Testis (tissue), 2 donors: ENCODE measurements around the gene SMG6.

Experiments used
- POLR2A ChIP-seq: fragments of 450-650 bp; IDR thresholded peaks from one replicate; pipeline ENCODE4 v1.6.1; 2017; ENCODE audit warnings: antibody characterized with exemption, mild to moderate bottlenecking, moderate library complexity
- TF ChIP-seq, protein P1 (sequence below), 3 experiments: fragments of 450-650 bp in 2 of 3; fragments of 200-600 bp in 1 of 3; sonication (generic) in 1 of 3; IDR thresholded peaks; one replicate each; pipeline ENCODE4 v1.5.1; 2016 to 2019; ENCODE audit warnings: antibody characterized with exemption in 3 of 3, mild to moderate bottlenecking in 2 of 3, moderate library complexity in 1 of 3

GRCh38 chr17:2101448-2102257, 201.9 kb downstream of the SMG6 start:
- TF ChIP-seq POLR2A: no peak
- TF ChIP-seq, protein P1, sequence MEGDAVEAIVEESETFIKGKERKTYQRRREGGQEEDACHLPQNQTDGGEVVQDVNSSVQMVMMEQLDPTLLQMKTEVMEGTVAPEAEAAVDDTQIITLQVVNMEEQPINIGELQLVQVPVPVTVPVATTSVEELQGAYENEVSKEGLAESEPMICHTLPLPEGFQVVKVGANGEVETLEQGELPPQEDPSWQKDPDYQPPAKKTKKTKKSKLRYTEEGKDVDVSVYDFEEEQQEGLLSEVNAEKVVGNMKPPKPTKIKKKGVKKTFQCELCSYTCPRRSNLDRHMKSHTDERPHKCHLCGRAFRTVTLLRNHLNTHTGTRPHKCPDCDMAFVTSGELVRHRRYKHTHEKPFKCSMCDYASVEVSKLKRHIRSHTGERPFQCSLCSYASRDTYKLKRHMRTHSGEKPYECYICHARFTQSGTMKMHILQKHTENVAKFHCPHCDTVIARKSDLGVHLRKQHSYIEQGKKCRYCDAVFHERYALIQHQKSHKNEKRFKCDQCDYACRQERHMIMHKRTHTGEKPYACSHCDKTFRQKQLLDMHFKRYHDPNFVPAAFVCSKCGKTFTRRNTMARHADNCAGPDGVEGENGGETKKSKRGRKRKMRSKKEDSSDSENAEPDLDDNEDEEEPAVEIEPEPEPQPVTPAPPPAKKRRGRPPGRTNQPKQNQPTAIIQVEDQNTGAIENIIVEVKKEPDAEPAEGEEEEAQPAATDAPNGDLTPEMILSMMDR (IDR thresholded peaks at IDR 0.05): no peak
